Vagina (tissue), 2 donors: ENCODE data around the gene RACGAP1. TPM values are rescaled to one million over a fixed set of nuclear protein-coding genes. Genes with fewer than 3 reads are reported as not detected.

Experiments used
- DNase-seq, 2 donors: peaks; one replicate each; pipeline ENCODE4 v3.0.0-alpha.2; 2017; ENCODE audit errors: extremely low spot score in 2 of 2
- H3K27ac ChIP-seq: fragments of 200-600 bp; sonication (generic); one replicate; pipeline ENCODE4 v1.5.1; 2019
- H3K27me3 ChIP-seq: fragments of 200-600 bp; sonication (generic); one replicate; pipeline ENCODE4 v1.5.1; 2019
- H3K36me3 ChIP-seq, 2 donors: fragments of 200-600 bp; sonication (generic); one replicate each; pipeline ENCODE4 v1.5.1; 2017 to 2019
- H3K4me1 ChIP-seq: fragments of 200-600 bp; sonication (generic); one replicate; pipeline ENCODE4 v1.5.1; 2019
- H3K4me3 ChIP-seq, 2 donors: fragments of 200-600 bp; sonication (generic); 1 replicate in 1 of 2; 2 replicates in 1 of 2; pipeline ENCODE4 v1.5.1; 2016 to 2019
- H3K9me3 ChIP-seq: fragments of 200-600 bp; sonication (generic); one replicate; pipeline ENCODE4 v1.5.1; 2019
- CTCF ChIP-seq, 3 experiments: fragments of 450-650 bp in 2 of 3; fragments of 200-600 bp in 1 of 3; sonication (generic) in 1 of 3; IDR thresholded peaks; one replicate each; pipeline ENCODE4 v1.5.1; 2017 to 2019; ENCODE audit warnings: antibody characterized with exemption in 3 of 3, mild to moderate bottlenecking in 2 of 3, moderate library complexity in 2 of 3
- POLR2A ChIP-seq, 2 donors: fragments of 450-650 bp; IDR thresholded peaks; one replicate each; pipeline ENCODE4 v1.6.1; 2017; ENCODE audit warnings: antibody characterized with exemption in 2 of 2, mild to moderate bottlenecking in 2 of 2, moderate library complexity in 2 of 2
- POLR2AphosphoS5 ChIP-seq, 2 donors: sonication (generic); formaldehyde crosslinking; IDR thresholded peaks; one replicate each; pipeline ENCODE4 v1.9.0; 2017; ENCODE audit warnings: antibody characterized with exemption in 2 of 2, mild to moderate bottlenecking in 2 of 2, low read depth in 1 of 2; ENCODE audit not compliant: insufficient read depth in 1 of 2
- intact Hi-C: fragments of 100-400 bp; cut with DNase I; formaldehyde crosslinking; loops from one replicate; pipeline ENCODE4 v1.15.1; 2023
- total RNA-seq: library from RNA; depleted of rRNA; stranded (reverse); fragments of >200 nt; gene quantifications from one replicate; pipeline ENCODE4 v1.2.3, GENCODE V29; 2016

Gene RACGAP1
- total RNA-seq, 1 donor from 2014 or later = 19.2 TPM

- TF ChIP-seq POLR2A (IDR thresholded peaks at IDR 0.05) (no peak), CTCF (IDR thresholded peaks at IDR 0.05) (no peak), POLR2AphosphoS5 (IDR thresholded peaks at IDR 0.05; ENCODE audit: insufficient read depth in 1 of 2, low read depth in 1 of 2) (no peak)
- H3K9me3 ChIP-seq = no peaks in the 10 kb centered on the region
- no peaks in the 10 kb centered on the region for H3K36me3 ChIP-seq
- H3K4me3 ChIP-seq = no peak overlapping the region
- no peak overlapping the region for H3K27ac ChIP-seq
- DNase-seq = no peak
- H3K4me1 ChIP-seq = peaks cover 11% of the 10 kb centered on the region
- H3K27me3 ChIP-seq = no peaks in the 10 kb centered on the region
- intact Hi-C loops = no loop called here
Observed at GRCh38 chr12:49983892-49984291, 41.4 kb downstream of the RACGAP1 start.

GRCh38 chr12:49982246-49983087, 42.8 kb downstream of the RACGAP1 start:
- no peak for DNase-seq
- TF ChIP-seq CTCF (IDR thresholded peaks at IDR 0.05) = no peak
- TF ChIP-seq POLR2A (IDR thresholded peaks at IDR 0.05) = no peak
- no peak for TF ChIP-seq POLR2AphosphoS5 (IDR thresholded peaks at IDR 0.05; ENCODE audit: insufficient read depth in 1 of 2, low read depth in 1 of 2)
- Histone ChIP-seq H3K4me1 (peaks cover 11% of the 10 kb centered on the region), H3K36me3 (no peaks in the 10 kb centered on the region), H3K27me3 (no peaks in the 10 kb centered on the region), H3K4me3 (no peak overlapping the region), H3K9me3 (no peaks in the 10 kb centered on the region), H3K27ac (no peak overlapping the region)
- intact Hi-C loops = no loop called here

GRCh38 chr12:49980501-49981349, 44.6 kb downstream of the RACGAP1 start:
- TF ChIP-seq POLR2A (IDR thresholded peaks at IDR 0.05) (no peak), POLR2AphosphoS5 (IDR thresholded peaks at IDR 0.05; ENCODE audit: insufficient read depth in 1 of 2, low read depth in 1 of 2) (no peak), CTCF (IDR thresholded peaks at IDR 0.05) (no peak)
- intact Hi-C loops = no loop called here
- H3K27me3 ChIP-seq = no peaks in the 10 kb centered on the region
- H3K27ac ChIP-seq = no peak overlapping the region
- DNase-seq = no peak
- H3K4me1 ChIP-seq = peaks cover 11% of the 10 kb centered on the region
- no peaks in the 10 kb centered on the region for H3K36me3 ChIP-seq
- H3K4me3 ChIP-seq = no peak overlapping the region
- H3K9me3 ChIP-seq = no peaks in the 10 kb centered on the region

- no peak overlapping the region for H3K27ac ChIP-seq
- peaks cover 11% of the 10 kb centered on the region for H3K4me1 ChIP-seq
- no peaks in the 10 kb centered on the region for H3K27me3 ChIP-seq
- TF ChIP-seq POLR2A (IDR thresholded peaks at IDR 0.05) (no peak), POLR2AphosphoS5 (IDR thresholded peaks at IDR 0.05; ENCODE audit: insufficient read depth in 1 of 2, low read depth in 1 of 2) (no peak), CTCF (IDR thresholded peaks at IDR 0.05) (no peak)
- H3K9me3 ChIP-seq = no peaks in the 10 kb centered on the region
- intact Hi-C loops = loop anchor here (10.0 kb wide), 1 partner anchor 75 kb away; the partner anchor contains the start of gene ASIC1
- H3K36me3 ChIP-seq = no peaks in the 10 kb centered on the region
- no peak for DNase-seq
- no peak overlapping the region for H3K4me3 ChIP-seq
Observed at GRCh38 chr12:49979791-49980190, 45.5 kb downstream of the RACGAP1 start.
